CD4-positive, alpha-beta T cell treated with Interleukin-2 at 100 ng/mL for 4 hours (primary cell): ENCODE data around the gene SFMBT2.

Experiments
- DNase-seq: peaks from one replicate; pipeline ENCODE4 v3.0.0-alpha.2; 2020; ENCODE audit warnings: low spot score

Gene SFMBT2

GRCh38 chr10:7298495-7298894 is 112.3 kb downstream of the SFMBT2 start:
- DNase-seq: no peak

DNA sequence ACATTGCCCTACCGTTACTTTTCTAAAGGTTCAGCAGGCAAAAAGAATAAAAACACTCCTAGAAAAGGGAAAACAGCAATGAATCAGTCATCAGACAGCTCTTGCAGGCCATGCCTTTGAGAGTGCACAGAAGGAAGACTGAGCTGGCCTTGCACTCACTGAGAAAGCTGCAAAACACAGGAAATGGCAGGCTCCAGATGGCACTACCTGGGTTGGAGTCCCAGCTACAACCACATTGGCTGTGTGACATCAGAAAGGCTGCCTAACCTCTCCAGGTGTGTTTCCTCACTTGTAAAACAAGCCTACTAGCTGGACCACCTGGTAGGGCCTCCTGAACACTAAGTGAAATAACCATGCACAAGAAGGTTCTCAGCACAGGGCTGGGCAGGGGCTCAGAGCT is 113.7 kb downstream of the SFMBT2 start:
- DNase-seq: no peak

DNA sequence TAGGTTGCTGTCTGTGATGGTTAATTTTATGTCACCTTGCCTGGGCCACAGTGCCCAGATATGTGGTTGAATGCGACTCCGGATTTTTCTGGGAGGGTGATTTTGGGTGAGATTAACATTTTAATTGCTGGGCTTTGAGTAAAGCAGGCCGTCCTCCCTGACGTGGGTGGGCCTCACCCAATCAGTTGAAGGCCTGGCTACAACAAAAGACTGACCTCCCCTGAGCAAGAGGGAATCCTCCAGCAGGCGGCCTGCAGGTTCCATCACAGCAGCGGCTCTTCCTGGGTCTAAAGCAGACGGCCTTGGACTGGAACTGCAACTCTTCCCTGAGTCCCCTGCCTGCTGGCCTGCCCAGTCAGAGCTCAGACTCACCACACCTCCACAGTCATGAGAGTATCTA is 114.2 kb downstream of the SFMBT2 start:
- no peak for DNase-seq

DNA sequence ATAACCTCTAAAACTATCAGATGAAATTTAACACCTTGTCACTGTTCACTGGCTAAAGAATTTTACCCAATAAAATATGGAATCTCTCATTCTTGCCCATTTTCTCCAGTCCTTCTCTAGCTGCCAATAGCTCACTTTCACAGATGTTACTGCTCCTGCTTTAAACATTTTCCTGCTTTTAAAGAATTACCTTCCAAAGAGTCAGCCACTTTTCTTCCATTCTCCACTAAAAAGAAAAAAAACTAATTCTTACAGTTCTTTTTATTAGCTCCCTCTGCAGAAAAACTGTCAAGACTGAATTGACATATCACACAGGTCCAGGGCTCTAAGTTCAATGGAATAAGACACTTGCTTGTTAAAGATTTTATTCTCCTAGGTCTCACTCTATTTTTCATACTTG is 114.8 kb downstream of the SFMBT2 start:
- DNase-seq: no peak

- DNase-seq: no peak
These were observed 117.4 kb downstream of the SFMBT2 start for GRCh38 chr10:7293378-7293920.

DNA sequence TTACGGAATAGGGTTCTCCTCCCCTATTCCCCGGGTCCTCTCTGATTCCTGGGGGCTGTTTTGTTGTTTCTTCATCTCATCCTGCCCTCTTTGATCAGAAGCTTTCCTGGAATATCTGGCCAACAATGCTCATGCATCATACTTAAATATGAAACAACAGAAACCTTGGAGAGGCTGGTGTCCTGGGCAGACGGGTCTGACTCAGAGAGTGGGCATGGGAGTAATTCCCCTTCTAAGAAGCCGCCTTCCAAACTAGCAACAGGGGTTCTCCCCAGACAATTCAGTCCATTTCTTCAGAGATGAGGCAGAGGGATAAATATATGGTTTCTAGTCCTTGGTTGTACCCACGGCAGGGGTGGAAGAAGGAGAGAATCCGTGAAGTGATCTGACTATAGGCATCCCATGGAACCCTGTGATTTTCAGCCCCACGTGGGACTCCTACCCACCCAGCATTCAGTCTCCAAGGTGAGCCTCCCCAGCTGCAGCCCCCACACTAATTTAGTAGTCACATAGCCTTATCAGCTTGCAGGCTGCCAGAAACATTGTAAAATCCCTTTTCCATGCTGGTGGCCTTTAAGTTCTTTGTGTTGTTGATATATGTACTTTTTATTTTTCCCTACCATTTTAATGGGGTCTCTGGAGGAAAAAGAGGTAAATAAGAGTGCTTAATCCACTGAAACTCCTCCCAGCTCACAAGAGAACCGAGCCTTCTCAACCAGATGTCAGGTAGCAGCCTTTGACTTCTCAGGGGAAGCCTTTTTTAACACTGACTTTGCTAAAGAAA is 119.2 kb downstream of the SFMBT2 start:
- no peak for DNase-seq

DNA sequence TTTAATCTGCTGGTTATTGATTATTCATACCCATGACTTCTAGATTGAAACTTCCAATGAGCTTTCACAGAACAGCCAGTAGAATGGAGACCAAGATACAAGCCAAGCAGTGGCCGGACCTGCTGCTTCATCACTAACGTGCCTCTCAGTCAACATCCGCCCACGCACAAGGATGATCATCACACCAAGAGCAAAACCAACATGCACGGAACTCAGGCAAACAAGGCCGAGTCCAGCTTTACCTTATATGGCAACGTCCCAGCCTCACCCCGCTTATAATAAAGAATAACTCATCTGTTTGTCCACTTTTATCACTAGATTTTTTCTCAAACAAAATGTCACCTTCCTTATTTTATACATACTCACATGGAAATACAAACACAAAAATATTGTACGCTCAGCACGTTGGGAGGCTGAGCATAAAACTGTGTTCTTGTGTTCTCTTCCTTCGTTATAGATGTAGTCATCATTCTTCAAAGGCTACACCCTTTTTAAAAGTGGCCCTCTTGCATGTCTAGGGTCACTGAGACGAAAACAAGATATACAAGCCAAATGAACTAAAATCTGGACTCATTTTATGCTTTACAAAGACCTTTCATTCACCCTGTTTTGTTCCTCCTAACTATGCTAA is 122.7 kb downstream of the SFMBT2 start:
- no peak for DNase-seq

- no peak for DNase-seq
These were observed 123.5 kb downstream of the SFMBT2 start for GRCh38 chr10:7287377-7287776.

DNA sequence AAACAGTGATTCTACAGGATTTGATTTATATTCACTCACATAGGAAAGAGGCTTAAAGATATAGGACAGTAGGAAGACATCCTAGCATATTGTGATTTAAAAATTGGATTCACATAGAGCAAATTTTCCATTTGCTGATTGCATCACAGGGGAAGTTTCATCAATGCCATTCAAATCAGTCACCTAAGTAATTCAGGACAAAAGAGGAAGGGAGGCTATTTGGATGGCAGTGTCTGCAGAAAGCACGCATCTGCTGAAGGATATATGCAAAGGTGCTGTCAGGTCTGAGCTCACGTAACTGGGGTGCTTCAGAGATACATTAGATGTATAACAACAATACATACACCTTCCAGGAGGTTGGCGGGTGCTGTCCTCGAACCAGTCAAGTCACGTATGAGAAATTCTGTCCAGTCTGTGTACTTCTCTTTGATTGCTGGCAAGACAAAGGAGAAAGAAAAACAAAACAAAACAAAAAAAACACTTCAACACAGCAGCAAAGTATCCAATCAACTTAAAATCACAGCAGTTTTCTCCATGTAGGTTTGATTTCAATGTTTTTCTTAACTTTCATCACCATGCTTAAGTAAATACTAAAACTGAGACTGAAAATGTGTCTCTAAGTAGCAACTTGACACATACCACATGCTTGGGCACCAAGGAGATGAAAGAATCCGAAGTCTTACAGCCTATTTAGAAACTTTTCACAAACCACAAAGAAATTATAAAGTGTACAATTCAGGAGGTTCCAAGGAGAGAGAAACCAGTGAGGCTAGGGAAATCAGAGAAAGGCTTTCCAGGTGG is 125.1 kb downstream of the SFMBT2 start:
- DNase-seq: no peak

- no peak for DNase-seq
These were observed 127.6 kb downstream of the SFMBT2 start for GRCh38 chr10:7283246-7283645.

- DNase-seq: no peak
These were observed 128.4 kb downstream of the SFMBT2 start for GRCh38 chr10:7282457-7282856.

GRCh38 chr10:7281429-7281828 is 129.4 kb downstream of the SFMBT2 start:
- DNase-seq: no peak

- no peak for DNase-seq
These were observed 131.5 kb downstream of the SFMBT2 start for GRCh38 chr10:7279303-7279702.

DNA sequence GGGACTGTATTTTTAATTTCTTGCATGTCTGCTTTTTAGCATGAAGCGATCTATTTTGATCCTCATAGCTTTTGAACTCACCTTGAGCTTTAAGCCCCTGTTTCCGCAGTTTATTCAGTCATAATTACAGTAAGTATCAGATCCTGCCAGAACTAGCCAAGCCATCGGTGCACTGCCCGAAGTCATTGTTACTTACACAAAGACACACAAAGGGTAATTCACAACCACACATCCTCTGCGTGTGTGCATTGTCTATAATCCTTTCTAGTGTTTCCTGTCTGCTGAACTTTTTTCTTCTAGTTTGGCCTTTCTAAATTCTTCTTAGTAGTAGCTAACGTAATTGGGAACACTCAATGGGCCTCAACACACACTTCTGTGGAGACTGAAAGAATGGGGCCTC is 133.0 kb downstream of the SFMBT2 start:
- no peak for DNase-seq

DNA sequence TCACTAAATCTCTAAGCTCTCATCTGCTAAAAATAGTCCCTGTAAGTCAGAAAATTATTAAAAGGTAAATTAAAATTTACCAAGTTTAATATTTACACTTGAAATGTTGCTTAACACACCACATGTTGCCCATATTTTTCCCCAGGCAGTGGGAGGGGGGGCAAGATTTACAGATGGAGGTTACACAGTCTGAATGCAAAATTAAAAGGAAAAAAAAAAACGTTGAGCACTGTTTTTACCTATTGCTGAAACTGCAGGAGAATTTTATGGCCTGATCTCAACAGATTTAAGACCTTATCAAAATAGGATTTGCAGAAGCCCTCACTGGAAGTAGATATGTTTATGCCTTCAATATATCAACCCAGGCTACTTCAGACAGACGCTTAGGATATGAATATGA is 133.4 kb downstream of the SFMBT2 start:
- DNase-seq: no peak

- DNase-seq: peak; percentile 13
These were observed 134.9 kb downstream of the SFMBT2 start for GRCh38 chr10:7275761-7276440.

- no peak for DNase-seq
These were observed 136.5 kb downstream of the SFMBT2 start for GRCh38 chr10:7274293-7274692.

- peak; percentile 47 for DNase-seq
These were observed 138.8 kb downstream of the SFMBT2 start for GRCh38 chr10:7272008-7272407.

- DNase-seq: no peak
These were observed 140.8 kb downstream of the SFMBT2 start for GRCh38 chr10:7269988-7270387.

DNA sequence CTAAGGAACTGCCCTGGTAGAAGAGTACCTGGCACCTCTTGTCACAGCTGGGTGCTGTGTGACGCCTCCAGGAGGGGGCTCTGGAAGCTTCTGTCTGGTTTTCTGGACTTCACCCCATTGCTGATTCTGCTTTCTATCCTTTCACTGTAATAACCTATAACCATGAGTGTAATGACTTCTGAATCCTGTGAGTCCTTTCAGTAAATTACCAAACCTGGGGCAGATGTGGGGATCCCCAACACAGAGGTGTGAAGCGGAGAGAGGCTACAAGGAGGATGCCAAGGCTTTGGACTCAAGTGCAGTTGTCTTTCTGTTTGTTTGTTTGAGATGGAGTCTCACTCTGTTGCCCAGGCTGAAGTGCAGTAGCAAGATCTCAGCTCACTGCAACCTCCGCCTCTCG is 143.7 kb downstream of the SFMBT2 start:
- no peak for DNase-seq

DNA sequence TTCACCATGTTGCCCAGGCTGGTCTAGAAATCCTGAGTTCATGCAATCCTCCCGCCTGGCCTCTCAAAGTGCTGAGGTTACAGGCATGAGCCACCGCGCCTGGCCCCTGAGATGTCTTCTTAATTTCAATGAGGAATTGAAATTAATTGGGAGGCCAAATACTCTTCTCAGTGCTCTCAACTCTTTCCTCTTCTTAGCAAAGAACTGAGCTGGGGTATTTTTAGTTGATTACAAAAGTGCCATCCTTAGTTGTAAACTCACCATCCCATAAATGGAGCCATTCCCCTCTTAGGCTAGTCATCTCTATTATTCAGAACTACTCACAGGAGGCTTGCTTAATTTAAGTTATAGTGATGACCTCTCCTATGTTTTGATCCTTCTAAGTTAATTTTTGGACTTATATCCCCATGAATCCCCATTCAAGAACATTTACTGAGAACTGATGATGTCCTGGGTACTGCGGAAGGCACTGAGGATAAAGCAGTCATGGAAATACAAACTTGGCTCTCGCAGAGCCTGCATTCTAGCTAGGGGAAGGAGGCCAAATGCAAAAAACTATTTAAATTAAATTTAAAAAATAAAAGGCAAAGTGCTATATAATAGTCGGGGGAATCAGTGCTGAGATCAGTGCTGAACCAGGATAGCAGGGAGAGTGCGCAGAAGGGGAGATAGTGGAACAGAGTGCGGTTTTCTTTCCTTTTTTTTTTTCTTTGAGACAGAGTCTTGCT is 145.3 kb downstream of the SFMBT2 start:
- no peak for DNase-seq
